Measurements from ENCODE around the gene ANXA2. TPM values are rescaled to one million over a fixed set of nuclear protein-coding genes. Genes with fewer than 3 reads are reported as not detected.
"Not testable (repeated sequence)": the region's sequence is repeated elsewhere in the genome, so short reads cannot be mapped to it uniquely, and the experiment has no call there.

The ANXA2 gene
- total RNA-seq, 4 donors from 2014 or later: 1,272 to 1,552 (median 1,345) TPM

GRCh38 chr15:60339236-60339635 lies 58.5 kb downstream of the ANXA2 start:
- no peak overlapping the region for H3K4me3 ChIP-seq (ENCODE audit: low read depth, poor library complexity, severe bottlenecking)
- 90% methylated on average over 9 of the region's 9 CpGs for WGBS, 2 donors
- DNase-seq (ENCODE audit: low spot score in 2 of 2): no peak
- TF ChIP-seq POLR2A (IDR thresholded peaks at IDR 0.05): no peak
- TF ChIP-seq CTCF (IDR thresholded peaks at IDR 0.05): no peak
- intact Hi-C loops (cut with DNase I; ENCODE audit: low total_unique reads): no loop called here

- TF ChIP-seq CTCF (IDR thresholded peaks at IDR 0.05) (no peak), POLR2A (IDR thresholded peaks at IDR 0.05) (no peak)
- intact Hi-C loops (cut with DNase I; ENCODE audit: low total_unique reads): no loop called here
- DNase-seq (ENCODE audit: low spot score in 2 of 2): no peak
- WGBS, 2 donors: 63 to 73% methylated on average over 3 of the region's 3 CpGs
- no peak overlapping the region for H3K4me3 ChIP-seq (ENCODE audit: low read depth, poor library complexity, severe bottlenecking)
Measured at GRCh38 chr15:60338810-60339209, 59.0 kb downstream of the ANXA2 start.

- DNase-seq (ENCODE audit: low spot score in 2 of 2): no peak
- TF ChIP-seq CTCF (IDR thresholded peaks at IDR 0.05): no peak
- TF ChIP-seq POLR2A (IDR thresholded peaks at IDR 0.05): no peak
- intact Hi-C loops (cut with DNase I; ENCODE audit: low total_unique reads): no loop called here
- H3K4me3 ChIP-seq (ENCODE audit: low read depth, poor library complexity, severe bottlenecking): no peak overlapping the region
- WGBS, 2 donors: 74 to 80% methylated on average over 4 of the region's 4 CpGs
Measured at GRCh38 chr15:60337076-60337475, 60.7 kb downstream of the ANXA2 start.

GRCh38 chr15:60335296-60335695 lies 62.5 kb downstream of the ANXA2 start:
- DNase-seq (ENCODE audit: low spot score in 2 of 2); H3K4me3 ChIP-seq (ENCODE audit: low read depth, poor library complexity, severe bottlenecking); intact Hi-C loops (cut with DNase I; ENCODE audit: low total_unique reads): not testable (repeated sequence)
- WGBS, 2 donors: 69 to 76% methylated on average over 4 of the region's 4 CpGs

GRCh38 chr15:60328852-60329443 lies 68.8 kb downstream of the ANXA2 start:
- TF ChIP-seq POLR2A (IDR thresholded peaks at IDR 0.05) (no peak), CTCF (IDR thresholded peaks at IDR 0.05) (no peak)
- intact Hi-C loops (cut with DNase I; ENCODE audit: low total_unique reads): no loop called here
- no peak overlapping the region for H3K4me3 ChIP-seq (ENCODE audit: low read depth, poor library complexity, severe bottlenecking)
- 16 to 19% methylated on average over 7 of the region's 7 CpGs for WGBS, 2 donors
- no peak for DNase-seq (ENCODE audit: low spot score in 2 of 2)

- DNase-seq (ENCODE audit: low spot score in 2 of 2): no peak
- no peak overlapping the region for H3K4me3 ChIP-seq (ENCODE audit: low read depth, poor library complexity, severe bottlenecking)
- 17 to 19% methylated on average over 5 of the region's 5 CpGs for WGBS, 2 donors
- intact Hi-C loops (cut with DNase I; ENCODE audit: low total_unique reads): no loop called here
- no peak for TF ChIP-seq POLR2A (IDR thresholded peaks at IDR 0.05)
Measured at GRCh38 chr15:60326824-60327654, 70.7 kb downstream of the ANXA2 start.
